ENCODE data around the gene GIN1. TPM values are rescaled to one million over a fixed set of nuclear protein-coding genes. Genes with fewer than 3 reads are reported as not detected.
"Not testable (repeated sequence)": the region's sequence is repeated elsewhere in the genome, so short reads cannot be mapped to it uniquely, and the experiment has no call there.

GIN1 gene, protein sequence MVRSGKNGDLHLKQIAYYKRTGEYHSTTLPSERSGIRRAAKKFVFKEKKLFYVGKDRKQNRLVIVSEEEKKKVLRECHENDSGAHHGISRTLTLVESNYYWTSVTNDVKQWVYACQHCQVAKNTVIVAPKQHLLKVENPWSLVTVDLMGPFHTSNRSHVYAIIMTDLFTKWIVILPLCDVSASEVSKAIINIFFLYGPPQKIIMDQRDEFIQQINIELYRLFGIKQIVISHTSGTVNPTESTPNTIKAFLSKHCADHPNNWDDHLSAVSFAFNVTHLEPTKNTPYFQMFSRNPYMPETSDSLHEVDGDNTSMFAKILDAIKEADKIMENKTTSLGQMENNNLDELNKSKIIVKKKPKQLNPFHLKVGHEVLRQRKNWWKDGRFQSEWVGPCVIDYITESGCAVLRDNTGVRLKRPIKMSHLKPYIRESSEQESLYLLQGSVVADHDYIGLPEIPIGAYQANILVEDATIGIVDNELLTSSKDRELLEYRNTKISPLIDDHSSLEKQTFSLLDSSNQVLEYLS
- total RNA-seq, result 1 to 10 TPM; 5.9 to 8.0 TPM

DNA sequence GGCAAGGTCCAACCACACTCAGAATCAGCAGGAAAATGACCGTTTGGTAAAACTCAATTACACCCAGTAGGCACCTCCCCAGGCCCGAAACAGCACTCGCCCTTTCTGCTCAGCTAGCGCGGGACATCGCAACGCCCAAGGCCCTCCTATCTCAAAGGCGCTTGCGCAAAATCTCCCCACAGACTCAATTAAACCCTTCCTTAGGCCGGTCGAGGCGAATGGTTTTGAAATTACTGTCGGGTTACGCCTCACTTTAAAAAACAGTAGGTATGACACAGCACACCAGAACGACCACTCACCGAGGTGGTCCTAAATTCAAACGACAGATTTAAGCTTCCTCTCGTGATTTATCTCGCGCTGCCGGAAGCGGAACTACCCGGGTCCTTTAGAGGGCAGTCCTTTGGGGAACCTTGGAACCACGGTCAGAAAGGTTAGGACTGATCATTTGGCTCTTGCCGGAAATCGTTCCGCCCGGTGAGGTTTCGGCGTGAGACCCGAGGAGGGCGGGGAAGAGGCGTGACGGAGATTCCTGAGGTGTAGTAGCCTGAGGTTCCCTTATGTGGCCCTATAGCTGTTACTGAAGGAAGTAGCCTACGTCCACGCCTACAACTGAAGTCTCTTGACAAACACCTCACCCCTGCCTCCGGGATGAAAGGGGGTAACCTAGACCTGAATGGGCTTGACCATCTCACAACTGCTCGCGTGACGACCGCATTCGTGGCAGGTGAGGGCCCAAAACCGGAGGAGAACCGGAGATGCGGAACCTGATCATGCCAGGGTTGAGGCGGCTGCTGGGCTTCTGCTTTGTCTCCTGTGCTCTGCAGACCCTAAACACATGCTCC is at the start of gene GIN1, which contains the start of gene PPIP5K2:
Gene GIN1 (minus strand): TSS at position 374 of the 842 bp plus-strand sequence. CDS start 11,431 bp downstream, outside the sequence.
Gene PPIP5K2 (plus strand): TSS at position 537 of the 842 bp plus-strand sequence. CDS start 9,289 bp downstream, outside the sequence.
- Histone ChIP-seq H3K27me3 (no peaks in the 10 kb centered on the region), H3K4me3 (peak within 1 kb of the TSS; percentile 67), H3K4me1 (peaks cover 4% of the 10 kb centered on the region), H3K9me3 (no peaks in the 10 kb centered on the region), H3K36me3 (no peaks in the 10 kb centered on the region), H3K9ac (ENCODE audit: low read depth in 2 of 2, low read length in 2 of 2) (peak within 1 kb of the TSS; percentile 75 to 97), H3K27ac (peak within 1 kb of the TSS; percentile 97)
- intact Hi-C loops (cut with DNase I), result no loop called here
- TF ChIP-seq, protein P1, sequence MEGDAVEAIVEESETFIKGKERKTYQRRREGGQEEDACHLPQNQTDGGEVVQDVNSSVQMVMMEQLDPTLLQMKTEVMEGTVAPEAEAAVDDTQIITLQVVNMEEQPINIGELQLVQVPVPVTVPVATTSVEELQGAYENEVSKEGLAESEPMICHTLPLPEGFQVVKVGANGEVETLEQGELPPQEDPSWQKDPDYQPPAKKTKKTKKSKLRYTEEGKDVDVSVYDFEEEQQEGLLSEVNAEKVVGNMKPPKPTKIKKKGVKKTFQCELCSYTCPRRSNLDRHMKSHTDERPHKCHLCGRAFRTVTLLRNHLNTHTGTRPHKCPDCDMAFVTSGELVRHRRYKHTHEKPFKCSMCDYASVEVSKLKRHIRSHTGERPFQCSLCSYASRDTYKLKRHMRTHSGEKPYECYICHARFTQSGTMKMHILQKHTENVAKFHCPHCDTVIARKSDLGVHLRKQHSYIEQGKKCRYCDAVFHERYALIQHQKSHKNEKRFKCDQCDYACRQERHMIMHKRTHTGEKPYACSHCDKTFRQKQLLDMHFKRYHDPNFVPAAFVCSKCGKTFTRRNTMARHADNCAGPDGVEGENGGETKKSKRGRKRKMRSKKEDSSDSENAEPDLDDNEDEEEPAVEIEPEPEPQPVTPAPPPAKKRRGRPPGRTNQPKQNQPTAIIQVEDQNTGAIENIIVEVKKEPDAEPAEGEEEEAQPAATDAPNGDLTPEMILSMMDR (IDR thresholded peaks at IDR 0.05), result no peak
- peak; percentile 99 for DNase-seq

DNA sequence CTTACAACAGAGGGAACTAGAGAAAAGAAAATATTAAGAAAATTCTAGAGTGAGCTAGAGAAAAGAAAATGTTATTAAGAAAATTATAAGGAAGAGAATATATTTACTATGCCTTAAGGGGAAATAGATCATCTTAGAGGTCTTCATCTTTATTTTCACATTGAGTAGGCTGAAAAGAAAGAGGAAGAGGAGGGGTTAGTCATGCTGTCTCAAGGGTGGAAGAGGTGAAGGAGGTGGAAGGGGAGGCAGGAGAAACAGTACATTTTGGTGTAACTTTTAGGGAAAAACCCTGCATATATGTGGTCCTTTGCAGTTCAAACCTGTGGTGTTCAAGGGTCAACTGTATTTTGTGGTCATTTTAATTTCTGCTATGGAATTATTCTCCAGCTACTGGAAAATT is 46.8 kb upstream of the GIN1 start:
- Histone ChIP-seq H3K36me3 (peaks cover 4% of the 10 kb centered on the region), H3K27ac (no peak overlapping the region), H3K27me3 (no peaks in the 10 kb centered on the region), H3K9ac (ENCODE audit: low read depth in 2 of 2, low read length in 2 of 2) (no peak overlapping the region), H3K4me1 (no peaks in the 10 kb centered on the region), H3K9me3 (no peaks in the 10 kb centered on the region), H3K4me3 (no peak overlapping the region)
- TF ChIP-seq, protein P1 (IDR thresholded peaks at IDR 0.05), result no peak
- DNase-seq, result no peak
- intact Hi-C loops (cut with DNase I), result no loop called here

DNA sequence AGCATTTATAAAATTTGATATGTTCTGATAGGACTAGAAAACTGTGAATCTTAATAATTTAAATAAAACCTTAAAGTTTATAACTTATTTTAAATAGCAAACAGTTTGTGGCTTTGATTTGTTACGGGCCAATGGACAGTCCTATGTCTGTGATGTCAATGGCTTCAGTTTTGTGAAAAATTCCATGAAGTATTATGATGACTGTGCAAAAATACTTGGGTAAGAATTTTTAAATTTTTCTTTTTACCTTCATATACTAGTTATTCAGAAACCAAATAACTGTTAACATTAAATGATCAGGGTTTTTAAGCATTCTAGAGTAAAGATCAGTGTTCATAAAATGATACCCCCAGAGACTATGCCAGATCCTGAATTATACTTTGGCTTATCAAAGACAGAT is 31.2 kb upstream of the GIN1 start:
- Histone ChIP-seq H3K9me3 (no peaks in the 10 kb centered on the region), H3K27ac (no peak overlapping the region), H3K4me3 (no peak overlapping the region), H3K9ac (ENCODE audit: low read depth in 2 of 2, low read length in 2 of 2) (no peak overlapping the region), H3K36me3 (no peaks in the 10 kb centered on the region), H3K4me1 (no peaks in the 10 kb centered on the region), H3K27me3 (no peaks in the 10 kb centered on the region)
- TF ChIP-seq, protein P1 (IDR thresholded peaks at IDR 0.05), result no peak
- DNase-seq, result no peak
- intact Hi-C loops (cut with DNase I), result no loop called here

DNA sequence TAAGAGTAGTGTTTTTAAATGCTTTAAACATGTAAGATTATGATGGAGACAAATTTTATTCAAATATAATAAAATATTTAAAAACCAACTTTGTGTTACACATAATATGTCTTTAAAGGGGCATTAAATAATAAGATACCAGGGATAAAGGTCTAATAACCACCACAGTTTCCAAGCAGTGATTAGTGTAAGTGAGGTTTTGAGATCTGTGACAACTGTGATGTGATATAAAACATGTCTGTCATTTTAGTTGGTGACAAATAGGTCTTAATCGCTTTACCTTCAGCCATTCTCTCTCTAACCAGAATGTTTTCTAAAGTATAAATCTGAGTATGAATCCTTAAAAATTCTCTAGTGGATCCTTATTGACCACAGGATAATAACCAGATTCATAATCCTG is 28.3 kb upstream of the GIN1 start:
- no peak for DNase-seq
- H3K36me3 ChIP-seq, result no peaks in the 10 kb centered on the region
- TF ChIP-seq, protein P1 (IDR thresholded peaks at IDR 0.05), result no peak

DNA sequence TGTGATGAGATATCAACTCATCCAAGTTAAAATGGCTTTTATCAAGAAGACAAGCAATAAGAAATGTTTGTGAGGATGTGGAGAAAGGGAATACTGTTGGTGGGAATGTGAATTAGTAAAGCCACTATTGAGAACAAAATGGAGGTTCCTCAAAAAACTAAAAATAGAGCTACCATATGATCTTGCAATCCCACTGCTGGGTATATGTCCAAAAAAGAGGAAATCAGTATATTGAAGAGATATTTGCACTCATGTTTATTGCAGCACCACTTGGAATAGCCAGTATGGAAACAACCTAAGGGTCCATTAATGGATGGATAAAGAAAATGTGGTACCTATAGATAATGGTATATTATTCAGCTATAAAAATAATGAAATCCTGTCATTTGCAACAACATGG is 25.3 kb upstream of the GIN1 start:
- TF ChIP-seq, protein P1 (IDR thresholded peaks at IDR 0.05), result no peak
- Histone ChIP-seq H3K27me3 (no peaks in the 10 kb centered on the region), H3K4me1 (no peaks in the 10 kb centered on the region), H3K36me3 (no peaks in the 10 kb centered on the region), H3K9me3 (no peaks in the 10 kb centered on the region), H3K4me3 (no peak overlapping the region), H3K27ac (no peak overlapping the region), H3K9ac (ENCODE audit: low read depth in 2 of 2, low read length in 2 of 2) (no peak overlapping the region)
- no peak for DNase-seq
- intact Hi-C loops (cut with DNase I), result loop anchor here (10.0 kb wide), 1 partner anchor 110 kb away; no protein-coding TSS in a partner anchor

More for the DNA sequence above, 28.3 kb upstream of the GIN1 start:
- H3K27ac ChIP-seq, result no peak overlapping the region
- H3K4me1 ChIP-seq, result no peaks in the 10 kb centered on the region
- no peaks in the 10 kb centered on the region for H3K27me3 ChIP-seq
- H3K4me3 ChIP-seq, result no peak overlapping the region
- intact Hi-C loops (cut with DNase I), result loop anchor here (10.0 kb wide), 1 partner anchor 113 kb away; no protein-coding TSS in a partner anchor
- H3K9ac ChIP-seq (ENCODE audit: low read depth in 2 of 2, low read length in 2 of 2), result no peak overlapping the region
- no peaks in the 10 kb centered on the region for H3K9me3 ChIP-seq

DNA sequence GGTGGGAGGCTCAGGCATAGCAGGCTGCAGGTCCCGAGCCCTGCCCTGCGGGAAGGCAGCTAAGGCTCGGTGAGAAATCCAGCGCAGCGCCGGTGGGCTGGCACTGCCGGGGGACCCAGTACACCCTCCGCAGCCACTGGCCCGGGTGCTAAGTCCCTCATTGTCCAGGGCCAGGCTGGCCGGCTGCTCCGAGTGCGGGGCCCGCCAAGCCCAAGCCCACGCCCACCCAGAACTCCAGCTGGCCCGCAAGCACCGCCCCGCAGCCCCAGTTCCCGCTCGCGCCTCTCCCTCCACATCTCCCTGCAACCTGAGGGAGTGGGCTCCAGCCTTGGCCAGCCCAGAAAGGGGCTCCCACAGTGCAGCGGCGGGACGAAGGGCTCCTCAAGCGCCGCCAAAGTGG is 22.2 kb upstream of the GIN1 start:
- not testable (repeated sequence) for H3K4me3 ChIP-seq; H3K27ac ChIP-seq; H3K36me3 ChIP-seq; H3K9ac ChIP-seq (ENCODE audit: low read depth in 2 of 2, low read length in 2 of 2); H3K9me3 ChIP-seq; DNase-seq; H3K4me1 ChIP-seq; H3K27me3 ChIP-seq
- intact Hi-C loops (cut with DNase I), result loop anchor here (10.0 kb wide), 1 partner anchor 107 kb away; no protein-coding TSS in a partner anchor
